Measurements from ENCODE around the gene FOXL2NB. TPM values are rescaled to one million over a fixed set of nuclear protein-coding genes. Genes with fewer than 3 reads are reported as not detected.

FOXL2NB gene
- total RNA-seq, 1 experiment from 2014 or later = 0.31 TPM

DNA sequence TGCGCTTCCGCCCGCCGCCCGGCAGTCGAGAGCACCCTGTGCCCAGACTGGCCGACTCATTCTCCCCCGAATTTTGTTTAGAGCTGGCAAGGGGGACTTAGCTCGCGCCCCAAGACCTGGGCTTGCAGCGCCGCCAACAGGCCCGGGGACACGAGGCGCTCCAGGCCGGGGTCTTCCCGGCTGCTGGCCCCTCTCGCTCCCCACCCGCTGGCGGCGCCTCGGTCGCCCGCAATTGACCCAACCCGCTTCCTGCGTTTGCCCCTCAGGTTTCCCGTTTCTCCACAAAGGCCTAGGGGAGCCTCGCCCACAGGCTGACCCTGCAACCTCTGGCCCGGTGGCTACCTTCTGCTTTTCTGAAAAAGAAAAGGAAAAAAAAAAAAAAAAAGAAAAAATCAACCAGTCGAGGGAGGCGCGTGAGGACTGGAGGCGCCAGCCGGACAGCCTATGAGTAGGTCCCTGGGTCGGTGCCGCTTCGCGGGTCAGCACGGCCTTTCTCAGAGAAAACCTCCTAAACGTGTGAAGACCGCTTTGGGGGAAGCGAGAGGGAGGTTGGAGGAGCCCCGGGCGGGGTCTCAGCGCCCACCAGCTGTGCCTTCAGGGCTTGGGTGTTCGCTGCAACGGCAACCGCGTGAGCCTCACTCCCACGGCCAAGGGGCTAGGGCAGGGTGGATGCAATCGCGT is 7.3 kb upstream of the FOXL2NB start:
- Histone ChIP-seq H2BK20ac (ENCODE audit: low read depth, low read length, poor library complexity, severe bottlenecking) (no peak overlapping the region), H3K27me3 (ENCODE audit: insufficient read depth, low read length) (peaks cover 79% of the 10 kb centered on the region), H3K14ac (ENCODE audit: insufficient read depth, low read length) (no peak overlapping the region), H3K18ac (ENCODE audit: insufficient read length, low read depth, low read length) (no peak overlapping the region), H4K20me1 (ENCODE audit: control insufficient read depth, insufficient read depth, insufficient read length) (no peaks in the 10 kb centered on the region), H3K4me2 (ENCODE audit: insufficient read depth, insufficient read length, low read length) (peak overlapping the region; percentile 84), H2BK15ac (ENCODE audit: low read depth, low read length) (no peak overlapping the region), H2AK5ac (ENCODE audit: insufficient read length, low read length) (no peak overlapping the region), H3K9me3 (ENCODE audit: control insufficient read depth, low read depth, low read length) (no peaks in the 10 kb centered on the region), H3K4ac (ENCODE audit: low read depth, low read length) (no peak overlapping the region), H2AFZ (ENCODE audit: low read length) (no peak overlapping the region), H3K9ac (ENCODE audit: extremely low read depth, insufficient read length, low read length) (no peak overlapping the region), H2BK5ac (ENCODE audit: insufficient read length, low read length) (no peak overlapping the region), H4K8ac (replicated peaks; ENCODE audit: insufficient read length, low read depth, low read length) (no peak overlapping the region), H4K5ac (ENCODE audit: insufficient read length, low read depth, low read length) (no peak overlapping the region), H3K79me1 (ENCODE audit: insufficient read depth, low read depth, low read length, poor library complexity, severe bottlenecking) (no peaks in the 10 kb centered on the region), H3K23ac (ENCODE audit: insufficient read length, low read depth, low read length) (no peak overlapping the region), H2BK120ac (ENCODE audit: low read depth, low read length, poor library complexity, severe bottlenecking) (no peak overlapping the region), H3K4me1 (ENCODE audit: insufficient read depth, low read length) (peaks cover 2% of the 10 kb centered on the region; the same call in 1 of the 2 replicates), H3T11ph (ENCODE audit: low read length) (no peak overlapping the region), H3K56ac (ENCODE audit: insufficient read length, low read depth, low read length) (no peak overlapping the region), H3K79me2 (ENCODE audit: insufficient read depth, low read length) (no peaks in the 10 kb centered on the region), H2BK12ac (ENCODE audit: insufficient read length, low read depth, low read length) (no peak overlapping the region), H4K91ac (ENCODE audit: insufficient read length, low read depth, low read length) (no peak overlapping the region), H3K27ac (ENCODE audit: insufficient read length, low read depth, low read length) (no peak overlapping the region), H3K23me2 (ENCODE audit: insufficient read length, low read depth, low read length, poor library complexity, severe bottlenecking) (peaks cover 21% of the 10 kb centered on the region)
- Mint-ChIP-seq H3K4me3 (peak overlapping the region; percentile 37 to 81), H3K27ac (no peak overlapping the region), H3K36me3 (ENCODE audit: insufficient read depth in 1 of 3, low read depth in 3 of 3) (no peaks in the 10 kb centered on the region), H3K4me1 (peaks cover 35 to 49% of the 10 kb centered on the region in 2 experiments), H3K27me3 (ENCODE audit: low read depth) (peaks cover 98% of the 10 kb centered on the region), H3K9me3 (peaks cover 4 to 6% of the 10 kb centered on the region in 2 experiments; a peak in 4 of 5 replicates)
- no CpG with 5 or more reads among the region's 52 CpGs for WGBS (ENCODE audit: extremely low coverage, insufficient read length, low lambda C conversion rate)
- DNase-seq = peak; percentile 70
- TF ChIP-seq CTCF (conservative IDR thresholded peaks at IDR 0.05) = peak; percentile 64
